ENCODE results near the gene SIK3. TPM values are rescaled to one million over a fixed set of nuclear protein-coding genes. Genes with fewer than 3 reads are reported as not detected.

Gene SIK3
- total RNA-seq, 1 donor, result 40.0 TPM

DNA sequence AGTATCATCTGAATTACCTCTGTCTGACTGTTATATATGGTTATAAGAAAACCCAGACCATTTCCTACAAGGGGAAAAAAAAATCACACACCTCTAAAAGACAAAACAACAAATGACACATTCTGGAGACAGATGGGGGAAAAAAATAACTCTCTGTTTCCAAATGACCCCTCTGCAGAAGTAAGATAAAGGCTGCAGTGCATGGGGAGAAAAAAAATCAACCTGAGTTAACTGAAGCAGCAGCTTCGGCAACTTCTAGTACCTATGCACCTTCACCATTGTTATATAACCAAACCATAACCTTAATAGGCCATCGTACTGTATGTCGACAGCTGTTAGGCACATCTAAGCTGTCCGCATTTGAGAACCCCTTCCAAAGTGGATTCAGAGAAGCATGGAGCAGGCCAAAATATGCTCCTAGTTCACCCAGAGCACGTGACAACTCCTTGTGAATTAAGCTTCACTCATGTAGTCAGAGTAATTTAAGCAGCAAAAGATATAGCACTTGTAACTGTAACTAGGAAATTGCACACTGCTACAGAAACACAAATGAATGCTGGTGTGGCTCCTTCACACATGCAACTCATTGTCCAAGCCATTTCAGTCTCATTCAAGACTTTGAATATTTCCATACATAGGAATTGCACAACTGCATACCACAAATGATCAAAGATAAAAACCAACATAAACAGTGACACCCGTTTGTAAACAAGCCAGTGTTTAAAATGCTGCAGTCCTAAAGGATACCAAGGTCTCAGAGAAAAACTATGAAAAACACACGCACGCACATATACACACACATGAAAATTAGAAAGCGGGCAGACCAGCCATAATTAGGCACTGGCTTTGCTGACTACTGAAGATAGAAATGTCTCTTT is 2.7 kb downstream of the SIK3 start:
- Histone ChIP-seq H3K27me3 (ENCODE audit: insufficient read depth, low read length) (no peaks in the 10 kb centered on the region), H3K9me3 (ENCODE audit: low read depth, low read length) (no peaks in the 10 kb centered on the region), H3K4me1 (ENCODE audit: insufficient read depth, low read length) (peaks cover 57% of the 10 kb centered on the region), H3K4me3 (ENCODE audit: low read length) (no peak overlapping the region)

GRCh38 chr11:117094776-117095175 is 3.5 kb downstream of the SIK3 start:
- Histone ChIP-seq H3K9me3 (ENCODE audit: low read depth, low read length) (no peaks in the 10 kb centered on the region), H3K27me3 (ENCODE audit: insufficient read depth, low read length) (no peaks in the 10 kb centered on the region), H3K4me3 (ENCODE audit: low read length) (no peak overlapping the region), H3K4me1 (ENCODE audit: insufficient read depth, low read length) (peaks cover 57% of the 10 kb centered on the region)

DNA sequence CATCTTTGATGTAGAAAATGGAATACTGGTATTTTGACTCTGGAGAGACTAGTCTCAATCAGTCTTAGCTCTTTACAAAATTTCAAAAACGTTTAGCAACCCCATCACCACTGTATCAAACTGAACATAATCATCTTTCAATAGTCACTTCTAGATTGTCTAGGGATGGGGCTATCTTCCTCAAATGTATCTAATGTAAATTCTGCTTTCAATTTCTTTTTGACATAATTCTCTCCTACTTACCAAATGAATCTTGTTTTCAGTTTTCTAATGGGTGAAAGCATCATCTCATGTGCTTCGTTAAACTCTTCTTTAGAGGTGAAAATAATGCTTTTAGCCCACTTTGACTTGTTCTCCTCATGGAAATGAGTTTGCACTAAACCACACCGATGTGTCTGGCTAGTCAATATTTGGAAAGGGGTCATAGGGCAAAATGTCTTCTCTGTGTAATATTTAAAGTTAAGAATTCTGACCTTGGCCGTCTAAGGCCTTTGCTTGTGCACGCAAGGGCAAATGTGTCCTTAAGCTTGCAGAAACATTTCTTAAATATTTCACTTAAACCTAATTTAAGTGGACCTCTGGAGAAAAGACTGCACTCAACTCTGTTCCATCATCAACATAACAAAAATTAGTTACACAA is 5.2 kb downstream of the SIK3 start:
- Histone ChIP-seq H3K9me3 (ENCODE audit: low read depth, low read length) (no peaks in the 10 kb centered on the region), H3K4me1 (ENCODE audit: insufficient read depth, low read length) (peaks cover 49% of the 10 kb centered on the region), H3K27me3 (ENCODE audit: insufficient read depth, low read length) (no peaks in the 10 kb centered on the region), H3K4me3 (ENCODE audit: low read length) (no peak overlapping the region)

GRCh38 chr11:117091753-117092477 is 6.3 kb downstream of the SIK3 start:
- H3K9me3 ChIP-seq (ENCODE audit: low read depth, low read length), result no peaks in the 10 kb centered on the region
- no peaks in the 10 kb centered on the region for H3K27me3 ChIP-seq (ENCODE audit: insufficient read depth, low read length)
- no peak overlapping the region for H3K4me3 ChIP-seq (ENCODE audit: low read length)
- peaks cover 55% of the 10 kb centered on the region for H3K4me1 ChIP-seq (ENCODE audit: insufficient read depth, low read length)

DNA sequence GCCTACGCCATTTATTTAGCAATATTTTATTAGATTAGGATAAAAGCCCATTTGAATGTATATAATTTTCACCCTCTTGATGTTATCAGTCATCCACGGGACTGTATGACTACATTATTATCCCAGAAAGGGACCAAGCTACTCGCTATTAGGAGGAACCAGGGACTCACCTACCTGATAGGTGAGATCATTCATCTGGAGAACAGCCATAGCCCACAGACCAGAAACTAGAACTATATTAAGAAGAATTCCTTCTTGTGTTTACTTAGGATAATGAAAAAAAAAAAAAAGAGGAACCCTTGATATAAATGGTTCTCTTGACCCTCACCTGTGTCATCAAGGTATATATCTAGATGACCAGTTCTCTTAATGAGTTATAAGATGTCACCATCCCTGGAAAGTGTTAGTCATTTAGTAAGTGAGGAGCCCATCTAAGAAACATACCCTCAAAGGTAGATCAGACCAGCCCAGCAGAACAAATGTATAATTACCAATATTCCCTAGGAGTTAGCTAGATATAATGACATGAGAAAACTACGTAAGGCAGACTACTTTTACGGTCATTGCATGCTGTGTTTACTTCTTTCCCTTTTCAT is 8.0 kb downstream of the SIK3 start:
- peaks cover 40% of the 10 kb centered on the region for H3K4me1 ChIP-seq (ENCODE audit: insufficient read depth, low read length)
- H3K4me3 ChIP-seq (ENCODE audit: low read length), result no peak overlapping the region
- no peaks in the 10 kb centered on the region for H3K27me3 ChIP-seq (ENCODE audit: insufficient read depth, low read length)
- H3K9me3 ChIP-seq (ENCODE audit: low read depth, low read length), result no peaks in the 10 kb centered on the region

GRCh38 chr11:117089685-117090084 is 8.5 kb downstream of the SIK3 start:
- Histone ChIP-seq H3K9me3 (ENCODE audit: low read depth, low read length) (no peaks in the 10 kb centered on the region), H3K27me3 (ENCODE audit: insufficient read depth, low read length) (no peaks in the 10 kb centered on the region), H3K4me3 (ENCODE audit: low read length) (no peak overlapping the region), H3K4me1 (ENCODE audit: insufficient read depth, low read length) (peaks cover 37% of the 10 kb centered on the region)

GRCh38 chr11:117087446-117087845 is 10.8 kb downstream of the SIK3 start:
- Histone ChIP-seq H3K27me3 (ENCODE audit: insufficient read depth, low read length) (no peaks in the 10 kb centered on the region), H3K4me3 (ENCODE audit: low read length) (no peak overlapping the region), H3K9me3 (ENCODE audit: low read depth, low read length) (no peaks in the 10 kb centered on the region), H3K4me1 (ENCODE audit: insufficient read depth, low read length) (peaks cover 30% of the 10 kb centered on the region)

- peaks cover 32% of the 10 kb centered on the region for H3K4me1 ChIP-seq (ENCODE audit: insufficient read depth, low read length)
Observed at GRCh38 chr11:117084992-117085391, 13.2 kb downstream of the SIK3 start.

GRCh38 chr11:117083011-117083935 is 15.0 kb downstream of the SIK3 start:
- H3K4me1 ChIP-seq (ENCODE audit: insufficient read depth, low read length), result peaks cover 35% of the 10 kb centered on the region
- no peaks in the 10 kb centered on the region for H3K27me3 ChIP-seq (ENCODE audit: insufficient read depth, low read length)
- H3K4me3 ChIP-seq (ENCODE audit: low read length), result no peak overlapping the region
- H3K9me3 ChIP-seq (ENCODE audit: low read depth, low read length), result no peaks in the 10 kb centered on the region

More at GRCh38 chr11:117084992-117085391, 13.2 kb downstream of the SIK3 start:
- H3K4me3 ChIP-seq (ENCODE audit: low read length), result no peak overlapping the region
- H3K9me3 ChIP-seq (ENCODE audit: low read depth, low read length), result no peaks in the 10 kb centered on the region
- H3K27me3 ChIP-seq (ENCODE audit: insufficient read depth, low read length), result no peaks in the 10 kb centered on the region

GRCh38 chr11:117081908-117082307 is 16.3 kb downstream of the SIK3 start:
- peaks cover 40% of the 10 kb centered on the region for H3K4me1 ChIP-seq (ENCODE audit: insufficient read depth, low read length)

GRCh38 chr11:117080370-117080769 is 17.9 kb downstream of the SIK3 start:
- Histone ChIP-seq H3K4me1 (ENCODE audit: insufficient read depth, low read length) (peaks cover 54% of the 10 kb centered on the region), H3K9me3 (ENCODE audit: low read depth, low read length) (no peaks in the 10 kb centered on the region), H3K27me3 (ENCODE audit: insufficient read depth, low read length) (no peaks in the 10 kb centered on the region), H3K4me3 (ENCODE audit: low read length) (no peak overlapping the region)

More at GRCh38 chr11:117081908-117082307, 16.3 kb downstream of the SIK3 start:
- no peaks in the 10 kb centered on the region for H3K27me3 ChIP-seq (ENCODE audit: insufficient read depth, low read length)
- H3K4me3 ChIP-seq (ENCODE audit: low read length), result no peak overlapping the region
- H3K9me3 ChIP-seq (ENCODE audit: low read depth, low read length), result no peaks in the 10 kb centered on the region

DNA sequence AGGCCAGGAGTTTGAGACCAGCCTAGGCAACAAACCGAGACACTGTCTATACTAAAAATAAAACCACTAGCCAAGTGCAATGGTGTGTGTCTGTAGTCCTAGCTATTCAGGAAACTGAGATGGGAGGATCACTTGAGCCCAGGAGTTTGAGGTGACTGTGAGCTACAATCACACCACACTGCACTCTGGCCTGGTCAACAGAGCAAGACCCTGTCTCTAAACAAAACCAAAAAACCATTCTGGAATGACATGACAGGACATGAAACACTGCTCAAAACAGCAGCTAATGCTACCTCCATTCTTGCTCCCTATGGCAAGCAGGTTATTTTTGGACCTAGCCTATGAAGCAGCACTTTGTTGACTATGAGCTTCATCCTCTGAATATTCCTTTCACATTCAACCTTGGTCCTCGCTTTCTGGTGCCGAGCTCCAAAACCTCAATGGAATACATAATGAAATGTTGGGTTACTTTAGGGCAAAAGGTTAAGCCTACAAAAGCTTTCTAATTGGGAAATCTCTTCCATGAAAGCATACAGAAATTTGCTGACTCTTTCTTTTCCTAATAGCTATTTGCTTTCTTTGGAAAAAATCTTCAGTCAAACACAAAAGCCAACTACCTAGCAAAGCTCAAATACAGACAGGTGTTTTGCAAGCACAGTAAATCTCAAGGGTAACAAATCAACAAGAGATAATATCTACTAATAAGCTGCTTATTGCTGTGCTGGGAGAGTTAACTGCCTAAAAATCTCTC is 21.1 kb downstream of the SIK3 start:
- Histone ChIP-seq H3K27me3 (ENCODE audit: insufficient read depth, low read length) (no peaks in the 10 kb centered on the region), H3K4me3 (ENCODE audit: low read length) (no peak overlapping the region), H3K4me1 (ENCODE audit: insufficient read depth, low read length) (peaks cover 66% of the 10 kb centered on the region), H3K9me3 (ENCODE audit: low read depth, low read length) (no peaks in the 10 kb centered on the region)

DNA sequence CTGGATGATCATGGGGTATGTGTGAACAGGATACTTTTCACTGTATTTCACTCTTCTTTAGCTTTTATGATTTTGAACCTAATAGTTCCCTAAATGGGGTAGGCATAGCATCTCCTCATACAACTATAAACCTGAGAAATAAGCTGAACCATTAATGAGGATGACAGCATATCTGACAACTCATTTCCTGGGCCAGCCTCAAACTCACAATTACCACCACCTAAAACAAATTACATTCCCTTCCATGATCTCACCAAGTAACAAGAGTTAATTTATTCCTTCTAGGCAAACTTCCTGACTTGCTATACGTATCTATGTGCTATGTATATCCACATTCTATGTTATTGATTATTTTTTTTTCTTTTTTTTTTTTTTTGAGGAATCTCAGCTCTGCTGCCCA is 23.0 kb downstream of the SIK3 start:
- Histone ChIP-seq H3K4me1 (ENCODE audit: insufficient read depth, low read length) (peaks cover 75% of the 10 kb centered on the region), H3K4me3 (ENCODE audit: low read length) (no peak overlapping the region)

More for the DNA sequence above, 23.0 kb downstream of the SIK3 start:
- no peaks in the 10 kb centered on the region for H3K27me3 ChIP-seq (ENCODE audit: insufficient read depth, low read length)
- no peaks in the 10 kb centered on the region for H3K9me3 ChIP-seq (ENCODE audit: low read depth, low read length)
